Stimulated activated CD4-positive, alpha-beta T cell treated with anti-CD3 and anti-CD28 coated beads, Interleukin-1b, Interleukin-23, amount 100 ng/mL, for 24 hours (primary cell): ENCODE measurements around the gene HLX.

Source experiments
- DNase-seq, 4 experiments: peaks; one replicate each; pipeline ENCODE4 v3.0.0-alpha.2; 2020; ENCODE audit warnings: low read depth in 4 of 4, low spot score in 1 of 4

Gene HLX

GRCh38 chr1:220895412-220895946, 16.2 kb downstream of the HLX start:
- DNase-seq: no peak

- no peak for DNase-seq
These were observed 16.8 kb downstream of the HLX start for GRCh38 chr1:220896092-220896491.

- DNase-seq: no peak
These were observed 21.6 kb downstream of the HLX start for GRCh38 chr1:220900842-220901241.

GRCh38 chr1:220901881-220902280, 22.6 kb downstream of the HLX start:
- DNase-seq: no peak

- DNase-seq: no peak
These were observed 23.7 kb downstream of the HLX start for GRCh38 chr1:220902916-220903315.

- DNase-seq: no peak
These were observed 25.6 kb downstream of the HLX start for GRCh38 chr1:220904876-220905275.

GRCh38 chr1:220905650-220906560, 26.7 kb downstream of the HLX start:
- DNase-seq: no peak

- no peak for DNase-seq
These were observed 27.5 kb downstream of the HLX start for GRCh38 chr1:220906561-220907334.

- no peak for DNase-seq
These were observed 29.5 kb downstream of the HLX start for GRCh38 chr1:220908757-220909156.

- DNase-seq: no peak
These were observed 30.8 kb downstream of the HLX start for GRCh38 chr1:220910021-220910420.

- no peak for DNase-seq
These were observed 35.3 kb downstream of the HLX start for GRCh38 chr1:220914283-220915116.

GRCh38 chr1:220915117-220915440, 35.8 kb downstream of the HLX start:
- no peak for DNase-seq

GRCh38 chr1:220915954-220916353, 36.7 kb downstream of the HLX start:
- no peak for DNase-seq

- no peak for DNase-seq
These were observed 37.9 kb downstream of the HLX start for GRCh38 chr1:220917101-220917500.

GRCh38 chr1:220917535-220918209, 38.4 kb downstream of the HLX start:
- no peak for DNase-seq

- no peak for DNase-seq
These were observed 39.2 kb downstream of the HLX start for GRCh38 chr1:220918285-220918951.

- no peak for DNase-seq
These were observed 41.7 kb downstream of the HLX start for GRCh38 chr1:220920967-220921366.

- DNase-seq: no peak
These were observed 42.3 kb downstream of the HLX start for GRCh38 chr1:220921498-220921897.

GRCh38 chr1:220921971-220922635, 42.9 kb downstream of the HLX start:
- DNase-seq: no peak

- no peak for DNase-seq
These were observed 43.7 kb downstream of the HLX start for GRCh38 chr1:220922951-220923350.
